Spleen (tissue), 11 donors: Measurements from ENCODE around the gene MYO16. TPM values are rescaled to one million over a fixed set of nuclear protein-coding genes. Genes with fewer than 3 reads are reported as not detected.

Source experiments
- DNase-seq: peaks from one replicate; pipeline ENCODE4 v3.0.0-alpha.2; 2020
- H3K27ac ChIP-seq, 8 donors: fragments of 200-600 bp; sonication (generic) in 7 of 8; 1 replicate in 4 of 8; 2 replicates in 4 of 8; pipeline versions ENCODE4 v1.5.0 to v1.8.0; 2016 to 2021; ENCODE audit warnings: inconsistent platforms in 4 of 8, mild to moderate bottlenecking in 4 of 8, moderate library complexity in 1 of 8
- H3K27me3 ChIP-seq, 7 donors: fragments of 200-600 bp; sonication (generic) in 6 of 7; replicated peaks in 1 of 7; 1 replicate in 4 of 7; 2 replicates in 3 of 7; pipeline versions ENCODE4 v1.5.0 to v1.8.0; 2016 to 2021; ENCODE audit warnings: inconsistent platforms in 3 of 7, mild to moderate bottlenecking in 1 of 7
- H3K36me3 ChIP-seq, 6 donors: fragments of 200-600 bp; sonication (generic) in 5 of 6; 1 replicate in 4 of 6; 2 replicates in 2 of 6; pipeline versions ENCODE4 v1.5.0 to v1.8.0; 2016 to 2021; ENCODE audit warnings: inconsistent platforms in 2 of 6
- H3K4me1 ChIP-seq, 6 donors: fragments of 200-600 bp; sonication (generic) in 5 of 6; 1 replicate in 3 of 6; 2 replicates in 3 of 6; pipeline versions ENCODE4 v1.5.0 to v1.8.0; 2016 to 2021; ENCODE audit warnings: inconsistent platforms in 3 of 6
- H3K4me3 ChIP-seq, 8 donors: fragments of 200-600 bp; sonication (generic) in 7 of 8; 1 replicate in 4 of 8; 2 replicates in 4 of 8; pipeline versions ENCODE4 v1.5.0 to v1.8.0; 2016 to 2021; ENCODE audit warnings: inconsistent platforms in 4 of 8, mild to moderate bottlenecking in 4 of 8, moderate library complexity in 2 of 8
- H3K9me3 ChIP-seq, 8 donors: fragments of 200-600 bp; sonication (generic) in 7 of 8; 1 replicate in 4 of 8; 2 replicates in 4 of 8; pipeline versions ENCODE4 v1.5.0 to v1.8.0; 2016 to 2021; ENCODE audit warnings: inconsistent platforms in 4 of 8
- CTCF ChIP-seq, 11 experiments: fragments of 200-600 bp in 7 of 11; fragments of 450-650 bp in 4 of 11; sonication (generic) in 4 of 11; IDR thresholded peaks in 8 of 11; conservative IDR thresholded peaks in 3 of 11; 1 replicate in 7 of 11; 2 replicates in 4 of 11; pipeline versions ENCODE4 v1.4.0 to v1.8.0; 2016 to 2021; ENCODE audit warnings: antibody characterized with exemption in 11 of 11, inconsistent platforms in 4 of 11, mild to moderate bottlenecking in 1 of 11
- POLR2A ChIP-seq, 3 donors: fragments of 450-650 bp; IDR thresholded peaks; one replicate each; pipeline ENCODE4 v1.5.1; 2017; ENCODE audit warnings: antibody characterized with exemption in 3 of 3, mild to moderate bottlenecking in 1 of 3
- POLR2AphosphoS5 ChIP-seq, 3 donors: sonication (generic); formaldehyde crosslinking; IDR thresholded peaks; one replicate each; pipeline ENCODE4 v1.5.1; 2017; ENCODE audit warnings: antibody characterized with exemption in 3 of 3
- WGBS, 5 donors: extraction: QIAGEN DNeasy Blood & Tissue Kit in 3 of 5; methylation state at CpG; one replicate each; pipeline versions ENCODE4 v1.1.5 to v1.1.7; 2013 to 2018; 5-methylcytosine and 5-hydroxymethylcytosine counted together
- intact Hi-C: fragments of 100-400 bp; cut with DNase I; formaldehyde crosslinking; loops from one replicate; pipeline ENCODE4 v1.15.0; 2023; ENCODE audit warnings: low total_unique reads
- polyA plus RNA-seq, 3 donors: library from polyadenylated mRNA; stranded (reverse); fragments of 200-250 nt; gene quantifications; one replicate each; pipeline ENCODE4 v1.2.1, GENCODE V29; 2013
- total RNA-seq, 7 donors: library from RNA; depleted of rRNA in 3 of 7; stranded (reverse); fragments of >200 nt in 3 of 7; fragmentation: NEBNext Ultra II Directional in 4 of 7; extraction: Animal tissue kit (Norgen Biotek cat#: 25700) in 4 of 7; gene quantifications; one replicate each; pipeline versions ENCODE4 v1.1.0 to v1.2.1, GENCODE V29; 2016 to 2021
- donor health status: healthy with polysubstance abuse.
- donor health status: DM: no; HTN: no; CAD: no; lungs with moderate emphysema.
- donor health status: DM: no; HTN: no; CAD: no.
- donor health status: Bipolar disorder and iron deficiency.
- donor health status: healthy.
- donor health status: DM: no; HTN: no; CAD: no.
- donor health status: DM: yes; HTN: yes; CAD: no.

MYO16 gene
- total and polyA plus RNA-seq, 10 donors = 0.03 to 0.51 (median 0.26) TPM; not detected in 1

GRCh38 chr13:108958013-108958376 lies 328.6 kb downstream of the MYO16 start:
- DNase-seq = no peak
- Histone ChIP-seq H3K27ac (no peak overlapping the region), H3K27me3 (peaks cover 0 to 8% (median 0%) of the 10 kb centered on the region in 7 donors), H3K4me3 (no peak overlapping the region), H3K36me3 (no peaks in the 10 kb centered on the region), H3K4me1 (peaks cover 0 to 6% (median 0%) of the 10 kb centered on the region in 6 donors), H3K9me3 (no peaks in the 10 kb centered on the region)
- TF ChIP-seq POLR2A (IDR thresholded peaks at IDR 0.05) (no peak), POLR2AphosphoS5 (IDR thresholded peaks at IDR 0.05) (no peak), CTCF (IDR thresholded peaks at IDR 0.05 in 8 of 11, conservative IDR thresholded peaks at IDR 0.05 in 3 of 11) (no peak)
- intact Hi-C loops = no loop called here

- Histone ChIP-seq H3K27me3 (peaks cover 0 to 8% (median 0%) of the 10 kb centered on the region in 7 donors), H3K27ac (no peak overlapping the region), H3K36me3 (no peaks in the 10 kb centered on the region), H3K9me3 (no peaks in the 10 kb centered on the region), H3K4me3 (no peak overlapping the region), H3K4me1 (peaks cover 0 to 6% (median 0%) of the 10 kb centered on the region in 6 donors)
- DNase-seq = no peak
- TF ChIP-seq POLR2AphosphoS5 (IDR thresholded peaks at IDR 0.05) (no peak), POLR2A (IDR thresholded peaks at IDR 0.05) (no peak), CTCF (IDR thresholded peaks at IDR 0.05 in 8 of 11, conservative IDR thresholded peaks at IDR 0.05 in 3 of 11) (no peak)
- intact Hi-C loops = no loop called here
Observed at GRCh38 chr13:108959234-108959633, 329.8 kb downstream of the MYO16 start.

- WGBS, 5 donors = 73 to 91% (median 78%) methylated on average over 6 of the region's 6 CpGs
- Histone ChIP-seq H3K4me3 (no peak overlapping the region), H3K27me3 (peaks cover 0 to 4% (median 0%) of the 10 kb centered on the region in 7 donors), H3K36me3 (no peaks in the 10 kb centered on the region), H3K27ac (no peak overlapping the region), H3K9me3 (no peaks in the 10 kb centered on the region), H3K4me1 (peaks cover 0 to 6% (median 0%) of the 10 kb centered on the region in 6 donors)
- intact Hi-C loops = loop anchor here (5.0 kb wide), 2 partner anchors 827 to 1452 kb away; partner anchors contain the start of gene IRS2
- DNase-seq = no peak
- TF ChIP-seq POLR2AphosphoS5 (IDR thresholded peaks at IDR 0.05) (no peak), CTCF (IDR thresholded peaks at IDR 0.05 in 8 of 11, conservative IDR thresholded peaks at IDR 0.05 in 3 of 11) (no peak), POLR2A (IDR thresholded peaks at IDR 0.05) (no peak)
Observed at GRCh38 chr13:108960006-108960405, 330.6 kb downstream of the MYO16 start.

GRCh38 chr13:108961542-108962125 lies 332.2 kb downstream of the MYO16 start:
- intact Hi-C loops = loop anchor here (5.0 kb wide), 2 partner anchors 826 to 1451 kb away; partner anchors contain the start of gene IRS2
- Histone ChIP-seq H3K4me3 (no peak overlapping the region), H3K9me3 (no peaks in the 10 kb centered on the region), H3K27me3 (no peaks in the 10 kb centered on the region), H3K4me1 (peaks cover 0 to 6% (median 0%) of the 10 kb centered on the region in 6 donors), H3K27ac (no peak overlapping the region), H3K36me3 (no peaks in the 10 kb centered on the region)
- WGBS, 5 donors = 16 to 21% (median 18%) methylated on average over 7 of the region's 7 CpGs
- no peak for DNase-seq
- TF ChIP-seq CTCF (IDR thresholded peaks at IDR 0.05 in 8 of 11, conservative IDR thresholded peaks at IDR 0.05 in 3 of 11) = peak; percentile 55 to 91 (median 81)
- no peak for TF ChIP-seq POLR2A (IDR thresholded peaks at IDR 0.05)
- no peak for TF ChIP-seq POLR2AphosphoS5 (IDR thresholded peaks at IDR 0.05)
